GM11168 (cell line): ENCODE results near the gene SYTL5.

Source experiments
- in situ Hi-C: fragments of 300-500 bp; cut with MboI; formaldehyde crosslinking; loops from one replicate; pipeline ENCODE4 v1.12.0; 2022; ENCODE audit warnings: low sequenced_read_pairs; ENCODE audit not compliant: unreplicated experiment

The SYTL5 gene

DNA sequence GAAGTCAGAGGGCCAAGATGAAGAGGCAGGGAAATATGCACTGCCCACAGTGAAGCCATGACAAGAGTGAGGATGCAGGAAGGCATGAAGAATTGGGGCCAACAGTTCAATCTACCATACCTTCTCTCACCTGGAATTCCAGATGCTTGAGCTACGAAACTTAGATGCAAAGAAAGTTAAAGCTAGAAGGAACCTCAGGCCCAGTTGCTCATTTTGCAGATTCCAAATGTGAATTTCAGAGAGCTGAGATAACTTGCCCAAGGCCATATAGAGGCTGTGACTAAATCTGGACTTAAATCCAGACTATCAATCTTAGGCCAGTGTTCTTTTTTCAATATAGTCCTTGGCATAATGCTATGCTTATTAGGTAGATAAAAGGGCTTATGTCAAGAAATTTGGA, 121.6 kb downstream of the SYTL5 start:
- in situ Hi-C loops = no loop called here

- in situ Hi-C loops = no loop called here
These were observed 123.0 kb downstream of the SYTL5 start for GRCh38 chrX:38129366-38129765.

DNA sequence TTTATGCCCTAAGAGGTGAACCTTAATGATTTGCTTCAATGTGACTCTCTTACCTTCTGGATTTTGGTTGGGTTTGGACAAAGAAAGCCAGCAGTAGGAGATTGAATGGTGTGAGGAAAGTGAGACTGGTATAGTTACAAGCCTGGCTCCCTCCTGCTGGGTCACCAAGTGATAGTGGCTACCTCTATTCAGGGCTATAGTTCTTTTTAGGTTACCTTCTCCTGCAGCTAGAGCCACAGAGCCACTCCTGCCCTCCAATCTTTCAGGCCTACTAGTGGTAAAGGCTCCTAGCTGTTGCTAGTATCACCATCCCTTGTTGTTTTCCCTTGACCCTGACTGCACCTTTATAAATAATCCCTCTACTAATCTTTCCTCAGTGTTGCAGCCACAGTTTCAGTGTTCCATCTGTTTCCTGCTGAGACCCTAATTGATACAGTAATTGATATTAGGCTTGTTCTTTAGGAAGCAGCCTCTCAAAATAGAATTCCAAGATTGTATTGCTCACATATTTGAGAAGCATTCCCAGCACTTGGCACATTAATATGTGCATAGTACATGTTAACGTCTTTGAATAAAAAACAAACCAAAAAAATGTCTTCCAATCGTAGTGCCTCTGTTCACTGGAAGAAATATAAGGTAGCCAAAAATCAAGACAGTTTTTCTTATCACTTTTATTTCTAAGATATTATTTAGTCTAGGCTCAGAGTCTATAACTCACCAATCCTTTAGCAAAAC, 132.0 kb downstream of the SYTL5 start:
- in situ Hi-C loops = no loop called here

DNA sequence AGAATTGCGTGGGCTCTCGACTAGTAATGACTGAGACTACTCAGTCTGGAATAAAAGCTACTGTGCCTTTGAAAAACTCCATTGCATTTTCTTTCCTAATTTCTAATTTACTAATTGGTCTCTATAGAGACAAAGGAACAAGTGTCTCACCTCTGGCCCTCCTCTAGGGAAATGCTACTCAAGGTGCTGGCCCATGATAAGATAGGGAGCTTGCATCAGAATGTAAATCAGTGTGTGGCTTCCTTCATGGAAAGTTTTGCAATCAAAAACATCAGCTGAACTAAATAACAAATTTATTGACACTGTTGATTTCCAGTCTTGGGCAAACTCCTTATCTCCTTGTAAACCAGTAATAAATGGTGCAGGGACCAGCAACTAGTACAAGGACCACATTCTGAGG, 132.5 kb downstream of the SYTL5 start:
- in situ Hi-C loops = no loop called here

GRCh38 chrX:38142610-38143009, 136.3 kb downstream of the SYTL5 start:
- in situ Hi-C loops = no loop called here

DNA sequence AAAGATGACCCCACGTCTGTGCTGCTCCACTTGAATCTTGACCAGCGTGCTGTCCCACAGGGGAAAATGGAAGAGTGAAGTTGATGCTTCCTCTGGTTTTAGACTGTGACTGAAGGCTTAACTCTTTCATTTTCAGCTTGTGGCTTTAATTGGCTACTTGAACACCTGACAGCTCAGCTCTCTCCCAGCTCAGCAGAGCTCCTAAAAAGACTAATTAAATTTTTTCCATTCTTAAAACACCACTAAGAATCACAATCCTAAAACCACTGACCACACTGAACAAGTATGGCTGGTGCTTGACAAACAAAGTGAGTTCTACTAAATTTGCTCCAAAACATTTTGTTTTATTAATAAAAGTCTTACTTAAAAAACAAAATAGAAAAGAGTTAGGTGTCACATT, 142.7 kb downstream of the SYTL5 start:
- in situ Hi-C loops = no loop called here

DNA sequence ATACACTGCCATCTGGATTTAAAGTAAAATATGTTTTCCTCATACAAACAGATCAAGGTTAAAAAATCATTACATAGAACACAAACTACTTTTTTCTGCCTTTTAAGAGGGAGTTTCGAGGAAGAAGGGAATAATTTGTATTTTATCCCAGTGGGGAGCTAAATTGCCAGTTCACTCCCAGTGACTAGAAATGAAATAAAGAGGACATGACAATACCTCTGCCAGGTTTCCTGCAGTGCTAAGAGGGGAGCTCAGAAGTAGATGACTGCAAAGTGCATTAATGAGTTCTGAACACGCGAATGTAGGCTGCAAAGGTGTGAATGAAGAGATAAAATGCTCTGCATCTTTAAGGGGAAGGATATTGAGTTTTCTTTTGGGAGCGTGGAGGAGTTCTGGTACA, 144.6 kb downstream of the SYTL5 start:
- in situ Hi-C loops = no loop called here

DNA sequence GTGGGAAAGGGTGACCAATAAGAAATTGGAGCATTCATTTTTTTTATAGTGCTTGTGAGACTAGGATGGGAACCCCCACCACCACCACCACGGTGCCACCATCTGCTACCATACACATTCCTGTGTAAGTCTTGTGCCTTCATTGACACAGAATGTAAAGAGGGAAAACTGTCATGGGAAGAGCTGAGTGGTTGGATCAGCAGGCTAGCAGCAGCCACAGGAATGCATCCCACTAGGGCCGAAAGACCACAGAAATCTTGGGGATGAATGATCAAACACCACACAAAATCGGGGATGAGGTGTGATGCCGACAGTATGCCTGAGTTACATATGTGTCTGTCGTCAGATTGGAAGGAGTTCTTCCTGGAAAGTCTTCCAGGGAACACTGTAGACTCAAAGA, 145.1 kb downstream of the SYTL5 start:
- in situ Hi-C loops = no loop called here

DNA sequence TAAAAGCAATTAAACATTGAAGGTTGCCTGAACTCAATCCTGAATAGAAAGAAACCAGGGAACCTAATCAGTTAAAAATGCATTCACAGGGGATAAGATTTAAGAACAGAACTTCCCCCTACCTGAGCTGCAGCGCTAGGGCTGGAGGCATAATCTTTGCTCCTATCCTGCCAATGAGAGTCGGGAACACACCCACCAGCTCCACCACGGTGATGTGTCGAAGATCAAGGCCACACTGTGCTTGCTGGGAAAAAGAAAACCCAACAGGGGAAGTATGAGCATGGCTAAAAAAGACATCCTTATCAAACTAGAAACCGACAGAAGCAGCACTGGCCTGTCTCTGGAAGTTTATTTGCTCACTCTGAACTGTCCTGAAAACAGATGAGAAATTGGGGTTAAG, 148.0 kb downstream of the SYTL5 start:
- in situ Hi-C loops = no loop called here

DNA sequence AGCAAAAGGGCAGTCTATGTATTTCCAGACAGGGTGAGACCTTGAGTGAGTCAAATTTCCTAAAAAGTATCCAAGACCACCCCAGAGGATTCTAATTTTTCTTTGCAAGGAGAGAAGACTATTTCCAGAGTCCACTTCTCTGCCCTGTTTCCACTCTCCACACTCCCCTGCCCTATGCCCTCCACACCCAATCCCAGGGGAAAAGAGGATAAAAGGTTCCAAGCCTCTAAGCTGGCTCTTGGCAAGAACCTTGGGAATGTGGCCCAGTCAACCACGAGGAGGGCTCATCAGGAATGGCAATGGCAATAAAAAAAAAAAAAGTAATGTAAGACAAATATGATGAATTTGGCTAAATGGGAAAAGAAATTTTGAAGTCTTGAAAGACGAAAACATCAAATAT, 148.5 kb downstream of the SYTL5 start:
- in situ Hi-C loops = no loop called here

GRCh38 chrX:38156838-38157237, 150.5 kb downstream of the SYTL5 start:
- in situ Hi-C loops = no loop called here

DNA sequence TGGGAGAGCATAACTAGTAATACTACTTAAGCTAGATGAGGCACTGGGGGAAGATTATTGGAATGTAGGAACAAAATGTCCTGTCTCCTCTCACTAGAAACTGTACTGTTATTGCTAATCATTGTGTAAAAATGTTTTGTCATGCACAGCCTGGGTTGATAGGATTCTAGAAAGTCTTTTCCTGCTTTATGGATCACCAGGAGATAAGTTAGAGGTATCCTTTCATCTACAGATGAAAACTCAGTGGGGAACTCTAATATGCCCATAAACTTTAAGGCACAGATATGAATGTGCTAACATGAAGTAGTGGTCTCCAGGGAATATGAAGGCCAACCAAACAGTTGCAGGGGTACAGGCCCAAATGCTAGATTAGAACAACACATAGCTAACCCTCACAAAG, 156.8 kb downstream of the SYTL5 start:
- in situ Hi-C loops = no loop called here

- in situ Hi-C loops = no loop called here
These were observed 158.7 kb downstream of the SYTL5 start for GRCh38 chrX:38165023-38165422.

- in situ Hi-C loops = no loop called here
These were observed 160.2 kb downstream of the SYTL5 start for GRCh38 chrX:38166478-38167083.

DNA sequence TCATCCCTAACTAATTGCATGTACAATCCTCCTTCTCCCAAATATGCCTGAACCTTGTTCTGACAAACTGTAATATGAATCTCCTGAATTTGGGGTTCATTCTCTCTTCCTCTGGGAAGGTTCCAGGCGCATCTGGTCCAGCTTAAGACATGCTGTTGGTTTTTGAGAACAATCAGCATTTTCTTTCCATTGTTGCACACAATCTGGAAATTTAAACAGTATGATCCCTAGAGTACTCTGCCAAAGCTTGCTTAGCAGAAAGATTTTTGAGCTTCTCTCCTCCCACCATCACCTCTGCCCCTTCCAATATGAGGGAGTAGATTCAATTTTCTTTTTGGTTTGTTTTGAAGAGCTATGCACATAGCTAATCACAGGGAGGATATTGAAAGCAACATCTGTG, 164.2 kb downstream of the SYTL5 start:
- in situ Hi-C loops = loop anchor here (10.0 kb wide), 1 partner anchor 246 kb away; no protein-coding TSS in a partner anchor

DNA sequence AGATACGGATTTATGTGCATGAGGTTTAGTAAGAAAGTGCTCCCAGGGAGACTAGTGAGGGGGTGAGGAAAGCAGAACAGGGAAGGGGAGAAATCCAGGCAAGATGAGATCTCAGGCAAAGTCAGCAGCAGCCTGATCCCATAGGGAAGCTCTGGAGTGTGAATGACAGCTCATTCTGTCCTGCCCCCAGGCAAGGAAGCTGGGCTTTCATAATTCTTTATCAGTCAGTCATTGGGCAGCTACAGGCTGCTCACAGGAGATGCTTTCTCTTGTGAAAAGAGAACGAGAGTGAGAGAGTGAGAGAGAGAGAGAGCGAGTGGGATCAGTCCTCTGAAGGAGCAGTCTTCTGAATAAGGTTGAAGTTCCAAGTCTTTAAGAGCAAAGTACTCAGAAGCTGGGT, 166.2 kb downstream of the SYTL5 start:
- in situ Hi-C loops = loop anchor here (10.0 kb wide), 1 partner anchor 248 kb away; no protein-coding TSS in a partner anchor

- in situ Hi-C loops = loop anchor here (10.0 kb wide), 1 partner anchor 250 kb away; no protein-coding TSS in a partner anchor
These were observed 168.8 kb downstream of the SYTL5 start for GRCh38 chrX:38175139-38175538.

GRCh38 chrX:38178396-38178795, 172.0 kb downstream of the SYTL5 start:
- in situ Hi-C loops = loop anchor here (10.0 kb wide), 1 partner anchor 254 kb away; no protein-coding TSS in a partner anchor
